Left lung (tissue), 10 donors: Measurements from ENCODE around the gene TBXA2R. TPM values are rescaled to one million over a fixed set of nuclear protein-coding genes. Genes with fewer than 3 reads are reported as not detected.

Experiments used
- ATAC-seq: fragments of 200-7000 bp; cut with Tn5 transposase; one replicate; pipeline ENCODE4 v1.9.1; 2020; ENCODE audit warnings: moderate library complexity
- DNase-seq, 4 donors: peaks; one replicate each; pipeline ENCODE4 v3.0.0-alpha.2; 2013 to 2020
- H3K27ac ChIP-seq, 2 donors: fragments of 200-600 bp; sonication (generic) in 1 of 2; one replicate each; pipeline versions ENCODE4 v1.5.0 to v1.8.0; 2020 to 2021
- H3K27me3 ChIP-seq, 2 donors: fragments of 200-600 bp; sonication (generic) in 1 of 2; one replicate each; pipeline versions ENCODE4 v1.5.0 to v1.8.0; 2020 to 2021
- H3K36me3 ChIP-seq, 2 donors: fragments of 200-600 bp; sonication (generic) in 1 of 2; one replicate each; pipeline versions ENCODE4 v1.5.0 to v1.8.0; 2020 to 2021
- H3K4me1 ChIP-seq, 2 donors: fragments of 200-600 bp; one replicate each; pipeline ENCODE4 v1.8.0; 2021
- H3K4me3 ChIP-seq, 2 donors: fragments of 200-600 bp; sonication (generic) in 1 of 2; one replicate each; pipeline versions ENCODE4 v1.5.0 to v1.8.0; 2020 to 2021; ENCODE audit warnings: mild to moderate bottlenecking in 1 of 2
- H3K9me3 ChIP-seq, 2 donors: fragments of 200-600 bp; sonication (generic) in 1 of 2; one replicate each; pipeline versions ENCODE4 v1.5.0 to v1.8.0; 2020 to 2021
- CTCF ChIP-seq, 2 donors: fragments of 200-600 bp; sonication (generic) in 1 of 2; IDR thresholded peaks; one replicate each; pipeline versions ENCODE4 v1.5.0 to v1.8.0; 2021; ENCODE audit warnings: antibody characterized with exemption in 2 of 2
- intact Hi-C, 2 donors: fragments of 100-400 bp; cut with DNase I; formaldehyde crosslinking; loops; one replicate each; pipeline versions ENCODE4 v1.11.2 to v1.14.2; 2022
- polyA plus RNA-seq, 6 donors: library from polyadenylated mRNA; unstranded; fragments of 120-200 nt; gene quantifications; one replicate each; pipeline ENCODE4 v1.2.1, GENCODE V29; 2013; ENCODE audit not compliant: insufficient read length in 6 of 6
- total RNA-seq, 2 donors: library from RNA; stranded (reverse); fragmentation: NEBNext Ultra II Directional; extraction: Animal tissue kit (Norgen Biotek cat#: 25700); gene quantifications; one replicate each; pipeline ENCODE4 v1.2.1, GENCODE V29; 2021
- donor health status: DM: no; HTN: yes; CAD: no.
- donor health status: DM: no; HTN: no; CAD: no.

The TBXA2R gene
- total and polyA plus RNA-seq, 8 donors, result 1.8 to 7.9 (median 3.6) TPM

- ATAC-seq (no peak), DNase-seq (no peak)
- Histone ChIP-seq H3K4me3 (peak overlapping the region in 1 of 2 donors; percentile 36), H3K36me3 (peaks cover 0 to 16% of the 10 kb centered on the region in 2 donors), H3K4me1 (peaks cover 0 to 29% of the 10 kb centered on the region in 2 donors), H3K27ac (peak overlapping the region in 1 of 2 donors; percentile 7), H3K9me3 (no peaks in the 10 kb centered on the region), H3K27me3 (no peaks in the 10 kb centered on the region)
- intact Hi-C loops, result no loop called here
- TF ChIP-seq CTCF (IDR thresholded peaks at IDR 0.05), result no peak
These were observed 30.6 kb downstream of the TBXA2R start for GRCh38 chr19:3575949-3576673.

DNA sequence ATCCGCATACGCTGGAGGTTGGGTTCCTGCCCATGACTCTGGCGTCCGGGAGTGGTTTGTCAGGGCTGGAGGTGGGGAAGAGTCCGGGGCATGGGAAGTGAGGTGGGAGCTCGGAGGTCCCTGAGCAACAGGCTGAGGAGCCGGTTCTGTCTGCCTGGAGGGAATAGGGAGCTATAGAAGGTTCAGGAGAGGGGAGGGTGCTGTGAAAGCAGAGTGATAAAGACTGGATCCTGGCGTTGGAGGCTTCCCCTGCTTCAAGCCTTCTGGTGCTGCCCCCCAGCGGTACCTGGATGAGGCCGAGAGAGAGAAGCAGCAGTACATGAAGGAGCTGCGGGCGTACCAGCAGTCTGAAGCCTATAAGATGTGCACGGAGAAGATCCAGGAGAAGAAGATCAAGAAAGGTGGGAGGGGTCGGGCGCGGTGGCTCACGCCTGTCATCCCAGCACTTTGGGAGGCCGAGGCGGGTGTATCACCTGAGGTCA lies 31.4 kb downstream of the TBXA2R start:
- intact Hi-C loops, result no loop called here
- ATAC-seq, result no peak
- Histone ChIP-seq H3K9me3 (no peaks in the 10 kb centered on the region), H3K36me3 (peaks cover 0 to 16% of the 10 kb centered on the region in 2 donors), H3K4me3 (no peak overlapping the region), H3K27me3 (no peaks in the 10 kb centered on the region), H3K4me1 (peaks cover 0 to 29% of the 10 kb centered on the region in 2 donors), H3K27ac (no peak overlapping the region)
- TF ChIP-seq CTCF (IDR thresholded peaks at IDR 0.05), result no peak
- no peak for DNase-seq

DNA sequence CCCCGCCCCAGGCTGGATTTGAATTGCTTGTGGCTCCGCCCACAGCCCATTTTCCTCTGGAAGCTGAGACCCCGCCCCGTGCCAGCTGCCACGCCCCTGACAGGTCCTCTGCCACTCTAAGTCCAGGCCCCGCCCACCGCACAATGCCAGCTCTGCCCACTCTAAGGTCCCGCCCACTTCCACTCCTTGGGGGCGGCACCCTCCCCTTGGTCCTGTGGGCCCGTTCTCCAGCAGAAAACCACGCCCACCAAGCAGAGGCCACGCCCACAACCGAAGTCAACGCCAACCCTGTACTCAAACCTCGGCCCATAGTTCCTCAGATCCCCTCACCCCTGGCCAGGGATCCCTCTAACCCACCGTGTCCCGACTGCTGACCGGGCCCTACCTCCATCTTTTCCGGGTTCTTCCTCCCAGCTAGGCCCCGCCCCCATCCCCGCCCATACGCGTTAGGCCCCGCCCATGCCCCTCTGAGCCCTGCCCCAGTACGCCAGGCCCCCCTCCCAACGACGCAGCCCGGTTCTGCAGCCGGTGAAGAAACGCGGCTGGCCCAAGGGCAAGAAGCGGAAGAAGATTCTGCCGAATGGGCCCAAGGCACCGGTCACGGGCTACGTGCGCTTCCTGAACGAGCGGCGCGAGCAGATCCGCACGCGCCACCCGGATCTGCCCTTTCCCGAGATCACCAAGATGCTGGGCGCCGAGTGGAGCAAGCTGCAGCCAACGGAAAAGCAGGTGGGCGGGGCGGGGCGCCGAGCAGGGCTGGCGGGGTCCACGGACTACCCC lies 32.6 kb downstream of the TBXA2R start:
- peak overlapping the region; percentile 85 to 99 for H3K4me3 ChIP-seq
- DNase-seq, result peak in 3 of 4 donors; percentile 80 to 98 (median 91)
- no peak for TF ChIP-seq CTCF (IDR thresholded peaks at IDR 0.05)
- intact Hi-C loops, result no loop called here
- H3K27me3 ChIP-seq, result no peaks in the 10 kb centered on the region
- no peak overlapping the region for H3K27ac ChIP-seq
- peaks cover 0 to 29% of the 10 kb centered on the region in 2 donors for H3K4me1 ChIP-seq
- H3K36me3 ChIP-seq, result peaks cover 0 to 16% of the 10 kb centered on the region in 2 donors
- no peaks in the 10 kb centered on the region for H3K9me3 ChIP-seq
- ATAC-seq, result peak; percentile 59

GRCh38 chr19:3573162-3573857 lies 33.4 kb downstream of the TBXA2R start:
- H3K27ac ChIP-seq, result peak overlapping the region; percentile 76 to 85
- peak in 1 of 4 donors; percentile 88 for DNase-seq
- H3K36me3 ChIP-seq, result peaks cover 0 to 15% of the 10 kb centered on the region in 2 donors
- peaks cover 0 to 29% of the 10 kb centered on the region in 2 donors for H3K4me1 ChIP-seq
- no peaks in the 10 kb centered on the region for H3K27me3 ChIP-seq
- intact Hi-C loops, result no loop called here
- no peaks in the 10 kb centered on the region for H3K9me3 ChIP-seq
- peak; percentile 14 for ATAC-seq
- no peak for TF ChIP-seq CTCF (IDR thresholded peaks at IDR 0.05)
- peak overlapping the region; percentile 85 to 99 for H3K4me3 ChIP-seq
